Hematopoietic multipotent progenitor cell treated with erythropoietin and hydrocortisone succinate and interleukin-3 and kit ligand, for 4 days (in vitro differentiated cells): ENCODE measurements around the gene GALNT12.

Experiments used
- DNase-seq: peaks from one replicate; pipeline ENCODE4 v3.0.0-alpha.2; 2015

Gene GALNT12

GRCh38 chr9:98783518-98784226, 23.8 kb upstream of the GALNT12 start:
- peak; percentile 17 for DNase-seq

DNA sequence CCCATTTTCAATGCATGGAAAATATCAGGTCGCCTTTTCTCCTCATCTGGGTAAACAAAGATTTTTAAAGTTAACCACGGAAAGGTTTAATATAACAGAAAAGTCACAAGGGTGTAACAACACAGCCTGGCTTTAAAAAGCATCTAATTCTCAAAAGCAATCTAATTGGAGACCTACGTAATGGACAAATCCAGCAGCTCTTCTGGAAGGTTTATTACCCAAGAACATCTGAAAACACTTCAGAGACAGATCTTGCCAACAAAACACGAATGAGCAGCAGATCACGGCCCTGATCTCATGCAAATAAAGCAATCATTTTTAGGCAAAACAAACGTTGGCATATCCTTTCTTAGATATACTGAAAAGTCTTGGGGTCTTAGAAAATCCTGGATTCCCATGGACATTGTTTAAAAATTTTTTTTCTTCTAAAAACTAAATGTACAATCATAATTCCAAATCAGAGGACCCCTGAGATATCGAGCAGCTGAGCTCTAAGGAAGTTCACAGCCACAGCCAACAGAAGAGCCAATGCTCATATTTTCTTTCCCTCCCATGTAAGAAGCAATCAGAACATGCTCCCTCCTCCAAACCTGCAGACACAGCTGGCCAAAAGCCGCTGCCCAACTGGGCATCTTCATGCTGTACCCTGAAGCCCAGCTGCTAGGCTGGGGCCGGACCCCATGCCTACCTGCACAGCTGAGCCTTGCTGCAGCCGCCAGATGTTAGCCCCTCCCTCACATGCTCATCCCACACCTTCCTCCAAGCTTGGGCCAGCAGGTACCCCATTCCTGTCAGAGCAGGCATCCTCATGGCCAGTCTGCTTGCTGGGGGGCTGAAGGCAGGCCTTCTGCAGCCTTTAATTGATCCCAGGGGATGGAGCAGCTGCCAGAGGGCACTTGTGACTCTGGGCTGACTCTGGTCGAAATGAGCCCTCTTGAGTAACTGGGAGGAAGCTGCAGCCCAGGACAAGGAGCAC, 22.4 kb upstream of the GALNT12 start:
- no peak for DNase-seq

- no peak for DNase-seq
Measured at GRCh38 chr9:98786750-98787510, 20.5 kb upstream of the GALNT12 start.

- no peak for DNase-seq
Measured at GRCh38 chr9:98787766-98788335, 19.6 kb upstream of the GALNT12 start.

DNA sequence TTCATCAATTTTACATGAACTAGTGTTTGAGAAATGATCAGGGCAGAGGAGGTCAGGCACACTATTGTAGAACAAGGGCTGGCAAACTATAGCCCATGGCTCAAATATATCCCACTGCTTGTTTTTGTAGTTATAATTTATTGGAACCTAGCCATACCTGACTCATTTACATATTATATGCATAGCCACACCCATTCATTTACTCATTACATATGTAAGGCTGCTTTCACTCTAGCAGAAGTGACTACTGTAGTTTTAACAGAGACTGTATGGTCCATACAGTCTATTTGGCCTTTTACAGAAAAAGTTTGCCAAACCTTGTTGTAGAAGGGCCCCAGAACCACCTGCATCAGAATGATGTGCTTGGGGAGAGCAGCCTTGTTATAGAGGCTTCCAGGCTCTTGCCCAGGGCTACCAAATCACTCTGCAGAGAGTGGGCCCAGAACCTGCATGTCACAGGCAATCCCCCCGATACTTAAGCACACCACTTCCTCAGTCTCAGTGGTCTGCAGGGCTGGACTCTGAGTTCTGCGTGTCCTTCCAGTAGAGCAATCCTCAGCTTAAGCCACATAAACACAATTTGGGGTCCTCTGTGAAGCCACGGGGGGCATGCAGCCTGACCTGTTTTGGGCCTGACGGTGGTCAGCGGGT, 17.9 kb upstream of the GALNT12 start:
- no peak for DNase-seq

DNA sequence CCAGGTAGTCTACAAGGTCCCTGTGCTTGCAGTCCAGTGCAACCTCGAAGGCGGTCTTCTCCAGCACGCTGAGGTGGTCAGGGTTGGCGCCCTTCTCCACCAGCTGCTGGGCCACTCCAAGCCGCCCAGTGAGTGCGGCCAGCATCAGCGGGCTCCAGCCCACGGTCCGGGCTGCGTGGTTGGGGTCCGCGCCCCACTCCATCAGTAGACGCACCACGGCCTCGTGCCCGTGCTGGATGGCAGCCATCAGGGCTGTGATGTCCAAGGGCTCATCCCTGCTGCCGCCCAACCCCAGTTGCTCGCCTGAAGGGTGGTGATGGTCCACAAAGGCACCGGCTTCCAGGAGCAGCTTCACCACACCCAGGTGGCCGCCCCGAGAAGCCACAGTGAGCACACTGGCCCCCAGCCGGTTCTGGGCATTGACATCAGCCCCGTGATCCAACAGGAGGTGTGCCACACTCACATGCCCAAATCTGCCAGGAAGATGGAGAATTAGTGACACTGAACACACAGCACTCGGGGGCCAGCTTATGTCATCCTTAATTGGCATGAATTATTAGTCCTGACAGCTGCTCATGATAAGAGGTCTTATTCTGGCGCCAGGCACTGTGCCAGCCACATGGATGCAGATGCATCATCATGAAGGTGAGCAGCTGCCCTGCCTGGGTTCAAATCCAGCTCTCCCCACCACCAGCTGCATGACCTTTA, 17.2 kb upstream of the GALNT12 start:
- peak; percentile 31 for DNase-seq

GRCh38 chr9:98790842-98791607, 16.4 kb upstream of the GALNT12 start:
- peak; percentile 90 for DNase-seq

- no peak for DNase-seq
Measured at GRCh38 chr9:98791608-98792490, 15.6 kb upstream of the GALNT12 start.

DNA sequence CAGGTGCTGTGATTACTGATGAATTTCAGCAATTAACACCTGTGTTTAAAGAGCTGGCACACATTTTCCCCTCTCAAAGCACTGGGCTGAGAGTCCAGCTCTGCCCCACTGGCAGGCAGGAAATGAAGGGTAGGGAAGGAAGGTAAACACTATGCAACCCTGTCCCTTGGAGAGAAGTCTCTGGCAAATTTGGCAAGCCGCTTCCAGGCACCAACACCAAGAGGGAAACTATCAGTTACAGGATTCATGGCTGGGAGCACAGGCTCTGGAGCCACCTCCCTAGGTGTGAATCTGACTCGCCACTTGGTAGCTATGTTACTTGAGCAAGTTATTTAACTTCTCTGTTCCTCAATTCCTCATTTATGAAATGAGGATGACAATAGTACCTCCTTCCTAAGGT, 14.4 kb upstream of the GALNT12 start:
- DNase-seq, result no peak

- DNase-seq, result no peak
Measured at GRCh38 chr9:98794802-98795201, 12.7 kb upstream of the GALNT12 start.

DNA sequence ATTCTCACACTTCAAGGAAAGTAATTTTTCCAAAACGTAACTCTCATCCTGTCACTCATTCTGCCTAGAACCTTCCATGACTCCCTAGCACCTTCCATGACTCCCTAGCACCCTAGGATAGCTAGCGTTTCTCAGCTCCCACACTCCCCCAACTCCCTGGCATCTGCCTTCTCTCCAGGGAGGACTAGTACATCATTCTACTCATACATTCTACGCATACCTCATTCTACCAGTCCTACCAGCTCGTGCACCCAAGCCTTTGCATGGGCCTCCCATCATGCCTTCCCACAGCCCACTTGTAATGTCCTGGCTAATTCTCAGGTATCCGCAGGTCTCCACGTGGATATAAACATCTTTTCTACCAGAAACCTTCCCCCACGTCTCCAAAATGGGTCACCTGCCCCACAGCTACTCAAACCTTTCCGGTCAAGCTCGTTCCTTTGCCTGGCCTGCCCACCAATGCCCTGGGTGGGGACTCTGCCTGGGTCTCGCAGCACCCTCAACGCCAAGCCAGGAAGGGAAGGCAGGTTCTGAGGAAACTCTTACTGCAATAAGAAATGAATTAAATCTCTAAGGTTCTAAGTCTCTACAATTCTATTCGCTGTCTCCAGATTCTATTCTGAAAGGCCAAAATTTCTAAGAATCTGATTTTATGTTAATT, 12.0 kb upstream of the GALNT12 start:
- DNase-seq, result peak; percentile 11

DNA sequence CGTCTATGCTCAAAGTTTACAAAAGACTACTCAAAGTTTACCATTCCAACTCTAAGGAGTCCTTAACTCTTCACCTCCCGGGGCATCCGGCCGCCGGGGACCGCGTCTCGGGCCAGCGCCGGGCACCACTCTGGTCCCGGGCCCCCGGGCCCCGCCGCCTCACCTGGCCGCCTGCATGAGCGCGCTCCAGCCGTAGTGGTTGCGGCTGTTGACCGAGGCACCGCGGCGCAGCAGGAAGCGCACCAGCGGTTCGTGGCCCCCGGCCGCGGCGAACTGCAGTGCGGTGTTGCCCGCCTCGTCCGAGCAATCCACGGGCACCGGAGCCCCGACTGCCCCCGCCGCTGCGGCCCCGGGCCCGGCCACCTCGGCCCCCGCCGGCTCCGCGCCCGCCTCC, 11.5 kb upstream of the GALNT12 start:
- DNase-seq, result peak; percentile 34

DNA sequence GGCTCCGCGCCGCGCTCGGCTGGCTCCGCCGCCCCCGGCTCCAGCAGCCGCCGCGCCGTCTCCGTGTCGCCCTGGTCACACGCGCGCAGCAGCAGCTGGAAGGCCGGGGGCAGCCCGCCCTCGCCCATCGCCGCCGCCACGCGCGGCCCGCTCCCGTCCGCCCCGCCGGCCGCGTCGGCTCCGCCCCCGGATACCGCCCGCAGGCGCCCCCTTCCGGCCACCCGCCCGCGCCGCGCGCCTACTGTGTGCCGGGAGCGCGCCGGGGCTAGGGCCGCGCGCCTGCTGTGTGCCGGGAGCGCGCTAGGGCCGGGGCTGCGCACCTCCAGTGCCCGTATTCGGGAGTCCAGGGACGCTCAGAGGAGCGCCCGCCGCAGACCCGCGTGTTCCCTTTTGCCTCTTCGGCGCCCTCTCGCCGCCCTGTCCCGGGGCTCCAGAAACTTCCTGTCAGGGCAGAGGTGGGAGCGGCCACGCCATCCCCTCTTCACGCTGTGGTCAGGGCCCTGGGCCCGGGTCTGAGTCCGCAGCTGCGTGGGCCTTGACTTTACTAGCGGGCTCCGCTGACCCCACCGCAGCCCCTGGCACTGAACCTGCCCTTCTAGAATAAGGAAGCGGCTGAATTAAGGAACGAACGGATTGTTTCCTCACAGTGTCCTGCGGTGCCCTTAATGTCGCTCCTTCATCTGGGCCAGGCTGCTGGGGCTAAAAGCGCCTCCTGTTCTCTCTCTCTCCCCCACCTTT, 10.9 kb upstream of the GALNT12 start, which contains the start of gene ANKS6:
Gene ANKS6 (minus strand): TSS at position 192 of the 738 bp plus-strand sequence. CDS start 64 bp downstream, at position 128.
- DNase-seq, result peak; percentile 87

DNA sequence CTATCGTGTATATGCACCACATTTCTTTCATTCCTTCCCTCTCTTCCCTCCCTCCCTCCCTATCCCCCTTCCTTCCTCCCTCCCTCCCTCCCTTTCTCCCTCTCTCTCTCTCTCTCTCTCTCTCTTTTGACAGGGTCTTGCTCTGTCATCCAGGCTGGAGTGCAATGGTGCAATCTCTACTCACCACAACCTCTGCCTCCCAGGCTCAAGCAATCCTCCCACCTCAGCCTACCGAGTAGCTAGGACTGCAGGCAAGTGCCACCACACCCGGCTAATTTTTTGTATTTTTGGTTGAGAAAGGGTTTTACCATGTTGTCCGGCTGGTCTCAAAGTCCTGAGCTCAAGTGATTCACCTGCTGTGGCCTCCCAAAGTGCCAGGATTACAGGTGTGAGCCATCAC, 10.0 kb upstream of the GALNT12 start:
- DNase-seq, result no peak

DNA sequence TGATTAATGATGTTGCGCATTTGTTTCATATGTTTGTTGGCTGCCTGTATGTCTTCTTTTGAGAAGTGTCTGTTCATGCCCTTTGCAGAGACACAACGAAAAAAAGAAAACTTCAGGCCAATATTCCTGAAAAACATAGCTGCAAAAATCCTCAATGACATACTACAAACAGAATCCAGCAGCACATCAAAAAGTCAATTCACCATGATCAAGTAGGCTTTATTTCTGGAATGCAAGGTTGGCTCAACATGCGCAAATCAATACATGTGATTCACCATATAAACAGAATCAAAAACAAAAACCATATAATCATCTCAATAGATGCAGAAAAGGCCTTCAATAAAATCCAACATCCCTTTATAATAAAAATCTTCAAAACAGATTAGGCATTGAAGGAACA, 9.2 kb upstream of the GALNT12 start:
- DNase-seq, result no peak

DNA sequence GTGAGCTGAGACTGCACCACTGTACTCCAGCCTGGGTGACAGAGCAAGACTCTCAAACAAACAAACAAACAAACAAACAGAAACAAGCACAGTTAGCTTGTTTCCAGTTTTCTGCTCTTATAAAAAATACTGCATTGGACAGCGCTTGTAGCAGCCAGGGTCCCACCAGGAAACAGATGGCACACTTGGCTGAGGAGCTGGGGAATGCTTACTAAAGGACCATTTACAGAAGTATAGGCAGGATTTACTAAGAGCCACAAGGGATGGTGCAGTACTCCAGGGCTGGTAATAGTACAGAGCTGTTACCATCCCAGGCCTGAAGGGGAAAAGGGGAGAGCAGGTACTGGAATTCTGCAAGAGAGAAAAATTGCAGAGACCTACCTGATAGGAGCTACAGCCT, 5.9 kb upstream of the GALNT12 start:
- no peak for DNase-seq

- no peak for DNase-seq
Measured at GRCh38 chr9:98801969-98802371, 5.5 kb upstream of the GALNT12 start.

- peak; percentile 24 for DNase-seq
Measured at GRCh38 chr9:98804083-98804482, 3.4 kb upstream of the GALNT12 start.
